Panc1 (cell line): ENCODE measurements around the gene TMEM43.

ENCODE experiments used
- CTCF ChIP-seq: fragments of 450-650 bp; IDR thresholded peaks from 2 replicates; pipeline ENCODE4 v1.5.1; 2017; ENCODE audit warnings: mild to moderate bottlenecking
- POLR2AphosphoS5 ChIP-seq: IDR thresholded peaks from 2 replicates; pipeline ENCODE4 v1.6.1; 2012; ENCODE audit warnings: mild to moderate bottlenecking, low read depth, low read length, moderate library complexity
- SIN3A ChIP-seq: IDR thresholded peaks from 2 replicates; pipeline ENCODE4 v1.6.1; 2012; ENCODE audit warnings: low read depth, mild to moderate bottlenecking, low read length, moderate library complexity, borderline replicate concordance; ENCODE audit not compliant: insufficient read depth
- TCF7L2 ChIP-seq: IDR thresholded peaks from 2 replicates; pipeline ENCODE4 v1.6.1; 2011; ENCODE audit warnings: mild to moderate bottlenecking, low read depth, low read length, inconsistent platforms
- TF ChIP-seq, protein P1 (sequence below), 2 experiments: IDR thresholded peaks; 2 replicates each; pipeline ENCODE4 v1.6.1; 2011 to 2012; ENCODE audit warnings: low read depth in 2 of 2, control low read depth in 1 of 2, low read length in 1 of 2, mild to moderate bottlenecking in 1 of 2, moderate library complexity in 1 of 2; ENCODE audit not compliant: insufficient read depth in 1 of 2

DNA sequence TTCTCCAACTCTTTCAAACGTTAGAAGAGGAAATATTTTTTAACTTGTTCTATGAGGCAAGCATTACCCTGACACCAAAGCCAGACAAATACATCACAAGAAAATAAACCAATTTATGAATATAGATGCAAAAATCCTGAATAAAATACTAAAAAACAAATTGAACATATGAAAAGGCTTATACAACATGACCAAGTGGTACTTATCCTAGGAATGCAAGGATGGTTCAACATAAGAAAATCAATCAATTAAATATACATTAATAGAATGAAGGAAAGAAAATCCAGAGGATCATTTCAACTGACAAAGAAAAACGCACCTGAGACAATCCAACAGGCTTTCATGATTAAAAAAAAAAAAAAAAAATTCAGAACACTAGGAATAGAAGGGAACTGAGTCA is 36.4 kb downstream of the TMEM43 start:
- no peak for TF ChIP-seq CTCF
- TF ChIP-seq SIN3A, result no peak
- TF ChIP-seq TCF7L2, result no peak
- TF ChIP-seq, protein P1, sequence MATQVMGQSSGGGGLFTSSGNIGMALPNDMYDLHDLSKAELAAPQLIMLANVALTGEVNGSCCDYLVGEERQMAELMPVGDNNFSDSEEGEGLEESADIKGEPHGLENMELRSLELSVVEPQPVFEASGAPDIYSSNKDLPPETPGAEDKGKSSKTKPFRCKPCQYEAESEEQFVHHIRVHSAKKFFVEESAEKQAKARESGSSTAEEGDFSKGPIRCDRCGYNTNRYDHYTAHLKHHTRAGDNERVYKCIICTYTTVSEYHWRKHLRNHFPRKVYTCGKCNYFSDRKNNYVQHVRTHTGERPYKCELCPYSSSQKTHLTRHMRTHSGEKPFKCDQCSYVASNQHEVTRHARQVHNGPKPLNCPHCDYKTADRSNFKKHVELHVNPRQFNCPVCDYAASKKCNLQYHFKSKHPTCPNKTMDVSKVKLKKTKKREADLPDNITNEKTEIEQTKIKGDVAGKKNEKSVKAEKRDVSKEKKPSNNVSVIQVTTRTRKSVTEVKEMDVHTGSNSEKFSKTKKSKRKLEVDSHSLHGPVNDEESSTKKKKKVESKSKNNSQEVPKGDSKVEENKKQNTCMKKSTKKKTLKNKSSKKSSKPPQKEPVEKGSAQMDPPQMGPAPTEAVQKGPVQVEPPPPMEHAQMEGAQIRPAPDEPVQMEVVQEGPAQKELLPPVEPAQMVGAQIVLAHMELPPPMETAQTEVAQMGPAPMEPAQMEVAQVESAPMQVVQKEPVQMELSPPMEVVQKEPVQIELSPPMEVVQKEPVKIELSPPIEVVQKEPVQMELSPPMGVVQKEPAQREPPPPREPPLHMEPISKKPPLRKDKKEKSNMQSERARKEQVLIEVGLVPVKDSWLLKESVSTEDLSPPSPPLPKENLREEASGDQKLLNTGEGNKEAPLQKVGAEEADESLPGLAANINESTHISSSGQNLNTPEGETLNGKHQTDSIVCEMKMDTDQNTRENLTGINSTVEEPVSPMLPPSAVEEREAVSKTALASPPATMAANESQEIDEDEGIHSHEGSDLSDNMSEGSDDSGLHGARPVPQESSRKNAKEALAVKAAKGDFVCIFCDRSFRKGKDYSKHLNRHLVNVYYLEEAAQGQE (IDR thresholded peaks at IDR 0.05; ENCODE audit: insufficient read depth in 1 of 2, low read depth in 2 of 2, low read length in 1 of 2), result no peak
- no peak for TF ChIP-seq POLR2AphosphoS5
